PC-3 (cell line): ENCODE data around the gene ACAD9. TPM values are rescaled to one million over a fixed set of nuclear protein-coding genes. Genes with fewer than 3 reads are reported as not detected.

Experiments
- ATAC-seq: fragments of 200-7000 bp; cut with Tn5 transposase; 2 replicates; pipeline ENCODE4 v1.9.1; 2020; ENCODE audit warnings: mild to moderate bottlenecking, moderate library complexity
- BruUV-seq: library from RNA; stranded (reverse); fragments of 400-500 nt; replicated peaks from 2 replicates; lab custom pipeline; 2021; lab: Mats Ljungman, UMichigan
- CTCF ChIA-PET: fragments of 300-600 bp; sonication (Branson Sonifier 250); formaldehyde crosslinking; loops from one replicate; lab custom pipeline; 2022; ENCODE audit warnings: antibody characterized with exemption; lab: Charles Lee
- POLR2A ChIA-PET: fragments of 300-600 bp; sonication (Branson Sonifier 250); formaldehyde crosslinking; loops from one replicate; lab custom pipeline; 2022; ENCODE audit warnings: antibody characterized with exemption; ENCODE audit not compliant: unreplicated experiment; lab: Charles Lee
- DNase-seq: peaks from one replicate; pipeline ENCODE4 v3.0.0-alpha.2; 2015
- H2AFZ ChIP-seq: fragments of 300-600 bp; sonication (generic); 2 replicates; pipeline ENCODE4 v1.6.0; 2016; ENCODE audit warnings: antibody characterized with exemption, low read length
- H3F3A ChIP-seq: fragments of 300-600 bp; sonication (generic); one replicate; pipeline ENCODE4 v1.6.0; 2017; ENCODE audit warnings: antibody characterized with exemption, low read length, control low read depth, mild to moderate bottlenecking; ENCODE audit not compliant: unreplicated experiment
- H3K27ac ChIP-seq: fragments of 300-600 bp; sonication (generic); 2 replicates; pipeline ENCODE4 v1.5.1; 2016; ENCODE audit warnings: mild to moderate bottlenecking, low read length
- H3K27me3 ChIP-seq: fragments of 300-600 bp; sonication (generic); 2 replicates; pipeline ENCODE4 v1.6.1; 2016; ENCODE audit warnings: low read length, mixed read lengths
- H3K36me3 ChIP-seq: fragments of 300-600 bp; sonication (generic); 2 replicates; pipeline ENCODE4 v1.6.1; 2016; ENCODE audit warnings: low read depth, mixed run types, low read length, mixed read lengths
- H3K4me1 ChIP-seq: fragments of 300-600 bp; sonication (generic); 2 replicates; pipeline ENCODE4 v1.5.1; 2016; ENCODE audit warnings: low read length; ENCODE audit not compliant: insufficient read depth
- H3K4me2 ChIP-seq: fragments of 300-600 bp; sonication (generic); 2 replicates; pipeline ENCODE4 v1.6.0; 2016; ENCODE audit warnings: low read length
- H3K4me3 ChIP-seq: fragments of 300-600 bp; sonication (generic); 2 replicates; pipeline ENCODE4 v1.5.1; 2016; ENCODE audit warnings: mild to moderate bottlenecking, low read length, mixed read lengths
- H3K79me2 ChIP-seq: fragments of 300-600 bp; sonication (generic); 2 replicates; pipeline ENCODE4 v1.6.1; 2017; ENCODE audit warnings: low read length, mixed read lengths
- H3K9ac ChIP-seq: fragments of 300-600 bp; sonication (generic); 2 replicates; pipeline ENCODE4 v1.6.0; 2016; ENCODE audit warnings: mild to moderate bottlenecking, low read length
- H3K9me2 ChIP-seq: fragments of 300-600 bp; sonication (generic); replicated peaks from 2 replicates; pipeline ENCODE4 v1.6.1; 2016; ENCODE audit warnings: mixed run types, low read length, mixed read lengths
- H3K9me3 ChIP-seq: fragments of 300-600 bp; sonication (generic); 2 replicates; pipeline ENCODE4 v1.6.1; 2016; ENCODE audit warnings: low read length, mixed read lengths
- H4K20me1 ChIP-seq: fragments of 300-600 bp; sonication (generic); 2 replicates; pipeline ENCODE4 v1.6.1; 2016; ENCODE audit warnings: low read length, mixed read lengths
- EZH2 ChIP-seq: fragments of 300-600 bp; sonication (generic); IDR thresholded peaks from one replicate; pipeline ENCODE4 v1.6.1; 2017; ENCODE audit warnings: antibody characterized with exemption, mild to moderate bottlenecking, low read length; ENCODE audit not compliant: unreplicated experiment
- EZH2phosphoT487 ChIP-seq: fragments of 300-600 bp; sonication (generic); IDR thresholded peaks from 2 replicates; pipeline ENCODE4 v1.6.1; 2018; ENCODE audit warnings: mild to moderate bottlenecking, antibody characterized with exemption, low read length, borderline replicate concordance
- intact Hi-C: fragments of 100-400 bp; cut with micrococcal nuclease; formaldehyde crosslinking; loops from 2 replicates; pipeline ENCODE4 v1.9.0; 2023
- total RNA-seq: library from RNA; depleted of rRNA; stranded (reverse); fragments of >200 nt; gene quantifications from 2 replicates; pipeline ENCODE4 v1.2.3, GENCODE V29; 2014
- TF ChIP-seq, protein P1 (sequence below): fragments of 300-600 bp; sonication (generic); conservative IDR thresholded peaks from 2 replicates; pipeline ENCODE4 v1.5.1; 2017; ENCODE audit warnings: antibody characterized with exemption, low read depth, mild to moderate bottlenecking, low read length

ACAD9 gene
- total RNA-seq, 1 experiment from 2014 or later = 38.6 TPM

GRCh38 chr3:128936341-128936740, 56.9 kb downstream of the ACAD9 start:
- Histone ChIP-seq H3K9me3 (no peaks in the 10 kb centered on the region), H3K27me3 (no peaks in the 10 kb centered on the region), H4K20me1 (no peaks in the 10 kb centered on the region), H3K36me3 (no peaks in the 10 kb centered on the region), H3K27ac (no peak overlapping the region), H3K4me2 (no peak overlapping the region), H3K9ac (no peak overlapping the region), H2AFZ (no peak overlapping the region), H3K4me3 (no peak overlapping the region), H3K9me2 (no peaks in the 10 kb centered on the region), H3K4me1 (no peaks in the 10 kb centered on the region), H3F3A (no peaks in the 10 kb centered on the region), H3K79me2 (no peaks in the 10 kb centered on the region)
- ChIA-PET POLR2A (no interaction called here), CTCF (no interaction called here)
- no peak for ATAC-seq
- DNase-seq = no peak
- TF ChIP-seq, protein P1, sequence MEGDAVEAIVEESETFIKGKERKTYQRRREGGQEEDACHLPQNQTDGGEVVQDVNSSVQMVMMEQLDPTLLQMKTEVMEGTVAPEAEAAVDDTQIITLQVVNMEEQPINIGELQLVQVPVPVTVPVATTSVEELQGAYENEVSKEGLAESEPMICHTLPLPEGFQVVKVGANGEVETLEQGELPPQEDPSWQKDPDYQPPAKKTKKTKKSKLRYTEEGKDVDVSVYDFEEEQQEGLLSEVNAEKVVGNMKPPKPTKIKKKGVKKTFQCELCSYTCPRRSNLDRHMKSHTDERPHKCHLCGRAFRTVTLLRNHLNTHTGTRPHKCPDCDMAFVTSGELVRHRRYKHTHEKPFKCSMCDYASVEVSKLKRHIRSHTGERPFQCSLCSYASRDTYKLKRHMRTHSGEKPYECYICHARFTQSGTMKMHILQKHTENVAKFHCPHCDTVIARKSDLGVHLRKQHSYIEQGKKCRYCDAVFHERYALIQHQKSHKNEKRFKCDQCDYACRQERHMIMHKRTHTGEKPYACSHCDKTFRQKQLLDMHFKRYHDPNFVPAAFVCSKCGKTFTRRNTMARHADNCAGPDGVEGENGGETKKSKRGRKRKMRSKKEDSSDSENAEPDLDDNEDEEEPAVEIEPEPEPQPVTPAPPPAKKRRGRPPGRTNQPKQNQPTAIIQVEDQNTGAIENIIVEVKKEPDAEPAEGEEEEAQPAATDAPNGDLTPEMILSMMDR = no peak
- TF ChIP-seq EZH2phosphoT487 (no peak), EZH2 (no peak)
- BruUV-seq = no TSS peak
- intact Hi-C loops = no loop called here

GRCh38 chr3:128940252-128940651, 60.8 kb downstream of the ACAD9 start:
- Histone ChIP-seq H4K20me1 (no peaks in the 10 kb centered on the region), H3K4me2 (no peak overlapping the region), H3K9me3 (no peaks in the 10 kb centered on the region), H3K27me3 (no peaks in the 10 kb centered on the region), H2AFZ (no peak overlapping the region), H3K4me1 (no peaks in the 10 kb centered on the region), H3K9ac (no peak overlapping the region), H3F3A (no peaks in the 10 kb centered on the region), H3K9me2 (no peaks in the 10 kb centered on the region), H3K27ac (no peak overlapping the region), H3K79me2 (no peaks in the 10 kb centered on the region), H3K4me3 (no peak overlapping the region), H3K36me3 (no peaks in the 10 kb centered on the region)
- ATAC-seq = no peak
- intact Hi-C loops = no loop called here
- no peak for TF ChIP-seq EZH2phosphoT487
- no peak for TF ChIP-seq EZH2
- TF ChIP-seq, protein P1 = no peak
- ChIA-PET CTCF (no interaction called here), POLR2A (no interaction called here)
- BruUV-seq = no TSS peak
- no peak for DNase-seq

- no peak overlapping the region for H3K9ac ChIP-seq
- ATAC-seq = peak; percentile 72
- POLR2A ChIA-PET = interaction anchor here (0.6 kb wide), 2 partner anchors 882 to 1269 kb away, joined by 4 read pairs; no protein-coding TSS in a partner anchor
- TF ChIP-seq EZH2phosphoT487 = no peak
- no peak for TF ChIP-seq EZH2
- TF ChIP-seq, protein P1 = no peak
- H3K4me1 ChIP-seq = no peaks in the 10 kb centered on the region
- H3K4me3 ChIP-seq = no peak overlapping the region
- no peak overlapping the region for H2AFZ ChIP-seq
- intact Hi-C loops = no loop called here
- no peaks in the 10 kb centered on the region for H3F3A ChIP-seq
- DNase-seq = peak; percentile 57
- no peaks in the 10 kb centered on the region for H3K9me2 ChIP-seq
- no peak overlapping the region for H3K27ac ChIP-seq
- no peak overlapping the region for H3K4me2 ChIP-seq
- H3K79me2 ChIP-seq = no peaks in the 10 kb centered on the region
- H3K36me3 ChIP-seq = no peaks in the 10 kb centered on the region
- H4K20me1 ChIP-seq = no peaks in the 10 kb centered on the region
- no peaks in the 10 kb centered on the region for H3K27me3 ChIP-seq
- CTCF ChIA-PET = no interaction called here
- no peaks in the 10 kb centered on the region for H3K9me3 ChIP-seq
- no TSS peak for BruUV-seq
Measured at GRCh38 chr3:128942161-128942952, 62.9 kb downstream of the ACAD9 start.
